HG02610 (cell line): ENCODE data around the gene TRIM39.
"Not testable (repeated sequence)": the region's sequence is repeated elsewhere in the genome, so short reads cannot be mapped to it uniquely, and the experiment has no call there.

Source experiments
- ATAC-seq: cut with Tn5 transposase; IDR thresholded peaks from one replicate; pipeline ENCODE4 v1.9.1; 2021; ENCODE audit warnings: mild to moderate bottlenecking, moderate library complexity; ENCODE audit not compliant: unreplicated experiment

TRIM39 gene

GRCh38 chr6:30361661-30362060 lies 34.9 kb downstream of the TRIM39 start:
- no peak for ATAC-seq

DNA sequence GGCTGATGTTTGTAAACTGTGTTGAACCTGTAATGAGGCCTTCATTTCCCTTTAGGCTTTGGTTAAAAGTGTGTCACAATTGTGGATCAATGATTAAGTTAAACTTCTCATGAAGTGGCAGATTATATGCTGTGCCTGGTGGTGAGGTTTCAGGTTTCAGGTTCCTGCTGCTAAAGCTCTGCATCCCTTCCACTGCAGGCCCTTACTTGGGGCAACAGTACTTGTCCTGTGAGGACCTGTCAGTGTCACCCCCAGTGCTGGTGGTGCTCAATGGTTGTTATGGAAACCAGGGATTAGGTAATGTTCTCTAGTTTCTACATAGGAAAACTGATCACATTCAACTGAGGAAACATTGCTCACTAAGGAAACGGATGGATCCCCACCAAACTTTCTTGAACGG lies 36.7 kb downstream of the TRIM39 start:
- ATAC-seq: no peak

DNA sequence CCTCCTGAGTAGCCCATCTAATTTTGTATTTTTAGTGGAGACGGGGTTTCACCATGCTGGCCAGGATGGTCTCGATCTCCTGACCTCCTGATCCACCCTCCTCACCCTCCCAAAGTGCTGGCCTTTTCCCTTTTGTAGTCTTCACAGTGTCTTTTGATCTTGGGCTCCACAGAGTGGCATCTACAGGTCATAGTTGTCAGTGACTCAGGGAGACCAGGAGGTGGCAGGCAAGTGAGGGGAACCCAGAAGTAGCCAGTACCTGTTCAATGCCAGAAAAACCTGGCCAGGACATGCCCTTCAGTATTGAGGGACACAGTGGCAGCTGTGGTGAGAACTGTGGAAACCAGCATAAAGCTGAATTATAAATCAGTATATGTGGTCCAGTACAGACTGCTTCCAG lies 37.9 kb downstream of the TRIM39 start:
- ATAC-seq: no peak

DNA sequence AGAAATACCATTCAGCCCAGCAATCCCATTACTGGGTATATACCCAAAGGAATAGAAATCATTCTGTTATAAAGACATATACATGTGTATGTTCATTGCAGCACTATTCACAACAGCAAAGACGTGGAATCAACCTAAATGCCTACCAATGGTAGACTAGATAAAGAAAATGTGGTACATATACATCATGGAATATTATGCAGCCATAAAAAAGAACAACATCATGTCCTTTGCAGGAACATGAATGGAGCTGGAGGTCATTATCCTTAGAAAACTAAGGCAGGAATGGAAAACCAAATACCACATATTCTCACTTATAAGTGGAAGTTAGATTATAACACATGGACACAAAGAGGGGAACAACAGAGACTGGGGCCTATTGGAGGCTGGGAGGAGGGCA lies 42.6 kb downstream of the TRIM39 start:
- not testable (repeated sequence) for ATAC-seq

GRCh38 chr6:30378290-30378937 lies 51.7 kb downstream of the TRIM39 start:
- ATAC-seq: no peak

GRCh38 chr6:30380464-30380863 lies 53.7 kb downstream of the TRIM39 start:
- ATAC-seq: no peak

- ATAC-seq: no peak
These were observed 59.4 kb downstream of the TRIM39 start for GRCh38 chr6:30386166-30386565.

GRCh38 chr6:30391240-30391639 lies 64.5 kb downstream of the TRIM39 start:
- no peak for ATAC-seq
